Measurements from ENCODE around the gene TGFBR1. TPM values are rescaled to one million over a fixed set of nuclear protein-coding genes. Genes with fewer than 3 reads are reported as not detected.
A peak's percentile ranks its signal among the peaks of the same experiment; 100 is the strongest.

The TGFBR1 gene
- total RNA-seq, 1 donor from 2014 or later, result 38.1 TPM

- Histone ChIP-seq H3K27ac (ENCODE audit: low read depth, low read length) (no peak overlapping the region), H3K4me3 (ENCODE audit: low read length in 3 of 3) (no peak overlapping the region), H3K36me3 (ENCODE audit: control insufficient read depth in 3 of 3, insufficient read depth in 3 of 3, low read length in 3 of 3) (no peaks in the 10 kb centered on the region), H3K9me3 (ENCODE audit: control insufficient read depth in 3 of 3, low read length in 3 of 3) (no peaks in the 10 kb centered on the region), H3K27me3 (ENCODE audit: control insufficient read depth in 3 of 3, insufficient read depth in 3 of 3, low read length in 3 of 3) (peaks cover 0 to 9% (median 4%) of the 10 kb centered on the region in 3 donors), H3K4me1 (ENCODE audit: control insufficient read depth in 3 of 3, insufficient read depth in 3 of 3, low read length in 3 of 3) (no peaks in the 10 kb centered on the region), H3K9ac (ENCODE audit: low read depth in 1 of 3, low read length in 3 of 3) (no peak overlapping the region)
These were observed 68.9 kb downstream of the TGFBR1 start for GRCh38 chr9:99173570-99174504.

GRCh38 chr9:99176527-99177013 is 71.7 kb downstream of the TGFBR1 start:
- no peaks in the 10 kb centered on the region for H3K4me1 ChIP-seq (ENCODE audit: control insufficient read depth in 3 of 3, insufficient read depth in 3 of 3, low read length in 3 of 3)
- H3K9me3 ChIP-seq (ENCODE audit: control insufficient read depth in 3 of 3, low read length in 3 of 3), result no peaks in the 10 kb centered on the region
- no peak overlapping the region for H3K9ac ChIP-seq (ENCODE audit: low read depth in 1 of 3, low read length in 3 of 3)
- H3K36me3 ChIP-seq (ENCODE audit: control insufficient read depth in 3 of 3, insufficient read depth in 3 of 3, low read length in 3 of 3), result no peaks in the 10 kb centered on the region
- no peak overlapping the region for H3K27ac ChIP-seq (ENCODE audit: low read depth, low read length)
- H3K4me3 ChIP-seq (ENCODE audit: low read length in 3 of 3), result no peak overlapping the region
- no peaks in the 10 kb centered on the region for H3K27me3 ChIP-seq (ENCODE audit: control insufficient read depth in 3 of 3, insufficient read depth in 3 of 3, low read length in 3 of 3)

- no peak overlapping the region for H3K4me3 ChIP-seq (ENCODE audit: low read length in 3 of 3)
- H3K27me3 ChIP-seq (ENCODE audit: control insufficient read depth in 3 of 3, insufficient read depth in 3 of 3, low read length in 3 of 3), result no peaks in the 10 kb centered on the region
- H3K9me3 ChIP-seq (ENCODE audit: control insufficient read depth in 3 of 3, low read length in 3 of 3), result no peaks in the 10 kb centered on the region
- no peak overlapping the region for H3K27ac ChIP-seq (ENCODE audit: low read depth, low read length)
- H3K4me1 ChIP-seq (ENCODE audit: control insufficient read depth in 3 of 3, insufficient read depth in 3 of 3, low read length in 3 of 3), result no peaks in the 10 kb centered on the region
- no peak overlapping the region for H3K9ac ChIP-seq (ENCODE audit: low read depth in 1 of 3, low read length in 3 of 3)
- H3K36me3 ChIP-seq (ENCODE audit: control insufficient read depth in 3 of 3, insufficient read depth in 3 of 3, low read length in 3 of 3), result no peaks in the 10 kb centered on the region
These were observed 72.9 kb downstream of the TGFBR1 start for GRCh38 chr9:99177576-99178366.

DNA sequence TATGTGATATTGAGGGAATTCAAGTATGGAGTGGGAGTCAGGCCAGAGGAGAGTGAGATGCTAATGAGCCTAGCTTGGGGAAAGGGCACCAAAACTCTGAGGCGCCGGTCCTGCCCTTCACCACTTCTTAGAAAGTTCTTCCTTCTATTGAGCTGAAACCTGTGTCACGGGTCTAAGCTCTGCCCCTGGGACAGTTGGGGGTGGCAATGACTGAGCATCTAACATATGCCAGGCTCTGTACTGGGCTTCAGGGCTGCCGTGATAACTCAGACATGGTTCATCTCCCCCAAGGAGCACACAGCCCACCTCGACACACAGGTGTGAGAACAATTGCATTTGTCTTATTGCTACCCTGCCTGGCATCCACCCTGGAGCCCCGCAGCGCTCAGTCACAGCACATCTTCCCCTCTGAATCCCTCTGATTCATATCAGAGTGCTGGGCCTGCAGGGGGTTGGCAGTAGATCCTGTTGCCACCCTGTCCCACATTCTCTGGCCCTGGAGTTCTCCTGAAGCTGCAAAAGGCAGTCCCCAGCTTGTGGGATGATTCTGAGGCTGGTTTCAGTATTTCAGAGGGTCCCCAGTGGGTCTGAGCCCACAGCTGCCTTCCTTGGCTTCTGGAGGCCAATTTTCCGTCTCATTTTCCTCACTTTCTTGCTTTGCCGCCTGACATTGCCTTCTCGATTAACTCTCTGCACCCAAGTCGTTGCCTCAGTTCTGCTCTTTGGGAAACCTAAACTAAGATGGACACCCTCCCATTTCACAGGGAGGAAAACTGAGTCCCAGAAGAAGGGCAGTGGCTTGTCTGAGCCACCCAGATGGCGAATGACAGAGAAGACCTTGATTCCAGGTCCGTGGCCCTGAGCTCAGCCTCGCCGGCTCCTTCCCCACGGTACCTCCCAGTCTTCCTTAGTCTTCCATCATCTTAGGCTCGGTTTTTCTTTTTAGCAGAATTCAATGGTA is 74.3 kb downstream of the TGFBR1 start:
- H3K9me3 ChIP-seq (ENCODE audit: control insufficient read depth in 3 of 3, low read length in 3 of 3), result no peaks in the 10 kb centered on the region

DNA sequence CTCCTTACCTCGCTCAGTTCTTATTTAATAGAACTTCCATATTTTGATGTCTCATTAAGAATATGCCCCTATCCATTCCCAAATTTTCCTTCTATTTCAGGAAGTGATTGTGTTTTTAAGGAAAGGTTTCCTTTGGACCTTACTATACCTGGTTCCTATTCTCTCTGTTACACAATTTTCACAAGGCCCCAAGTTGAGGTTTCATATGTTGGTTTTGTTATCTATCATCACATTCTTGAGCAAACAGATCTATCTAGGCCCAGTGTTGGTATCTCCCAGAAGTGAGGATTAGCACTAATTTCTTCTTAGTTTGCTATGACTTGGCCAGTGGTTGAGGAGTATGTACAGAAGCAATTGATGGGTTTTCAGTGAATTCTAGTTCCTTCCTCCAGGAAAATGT is 75.3 kb downstream of the TGFBR1 start:
- Histone ChIP-seq H3K27me3 (ENCODE audit: control insufficient read depth in 3 of 3, insufficient read depth in 3 of 3, low read length in 3 of 3) (no peaks in the 10 kb centered on the region), H3K36me3 (ENCODE audit: control insufficient read depth in 3 of 3, insufficient read depth in 3 of 3, low read length in 3 of 3) (no peaks in the 10 kb centered on the region), H3K4me1 (ENCODE audit: control insufficient read depth in 3 of 3, insufficient read depth in 3 of 3, low read length in 3 of 3) (peaks cover 7 to 8% (median 8%) of the 10 kb centered on the region in 3 donors), H3K9me3 (ENCODE audit: control insufficient read depth in 3 of 3, low read length in 3 of 3) (no peaks in the 10 kb centered on the region), H3K4me3 (ENCODE audit: low read length in 3 of 3) (no peak overlapping the region), H3K27ac (ENCODE audit: low read depth, low read length) (no peak overlapping the region), H3K9ac (ENCODE audit: low read depth in 1 of 3, low read length in 3 of 3) (no peak overlapping the region)

More for the DNA sequence above, 74.3 kb downstream of the TGFBR1 start:
- Histone ChIP-seq H3K4me3 (ENCODE audit: low read length in 3 of 3) (no peak overlapping the region), H3K27me3 (ENCODE audit: control insufficient read depth in 3 of 3, insufficient read depth in 3 of 3, low read length in 3 of 3) (no peaks in the 10 kb centered on the region), H3K9ac (ENCODE audit: low read depth in 1 of 3, low read length in 3 of 3) (no peak overlapping the region), H3K4me1 (ENCODE audit: control insufficient read depth in 3 of 3, insufficient read depth in 3 of 3, low read length in 3 of 3) (no peaks in the 10 kb centered on the region), H3K36me3 (ENCODE audit: control insufficient read depth in 3 of 3, insufficient read depth in 3 of 3, low read length in 3 of 3) (no peaks in the 10 kb centered on the region), H3K27ac (ENCODE audit: low read depth, low read length) (no peak overlapping the region)

DNA sequence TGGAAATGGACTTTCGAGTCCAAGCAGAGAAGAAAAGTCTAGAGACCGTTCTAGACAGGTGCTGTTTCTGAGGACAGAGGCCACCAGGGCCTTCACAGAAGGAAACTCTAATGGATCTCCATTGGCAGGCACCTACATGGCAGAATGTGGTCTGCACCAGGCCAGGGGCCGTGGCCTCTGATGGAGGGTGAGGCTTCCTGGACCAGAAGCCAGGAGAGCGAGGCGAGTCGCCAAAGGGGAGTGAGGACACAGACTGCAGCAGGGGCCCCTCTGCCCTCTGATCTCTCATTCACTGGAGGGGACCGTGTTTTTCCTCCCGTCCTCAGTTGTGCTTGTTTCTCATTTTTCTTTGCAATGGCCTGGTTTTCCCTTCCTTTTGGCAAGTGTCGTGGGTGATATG is 75.7 kb downstream of the TGFBR1 start:
- Histone ChIP-seq H3K27me3 (ENCODE audit: control insufficient read depth in 3 of 3, insufficient read depth in 3 of 3, low read length in 3 of 3) (no peaks in the 10 kb centered on the region), H3K9me3 (ENCODE audit: control insufficient read depth in 3 of 3, low read length in 3 of 3) (no peaks in the 10 kb centered on the region), H3K9ac (ENCODE audit: low read depth in 1 of 3, low read length in 3 of 3) (peak overlapping the region in 1 of 3 donors; percentile 30), H3K4me1 (ENCODE audit: control insufficient read depth in 3 of 3, insufficient read depth in 3 of 3, low read length in 3 of 3) (peaks cover 7 to 9% (median 8%) of the 10 kb centered on the region in 3 donors), H3K4me3 (ENCODE audit: low read length in 3 of 3) (no peak overlapping the region), H3K36me3 (ENCODE audit: control insufficient read depth in 3 of 3, insufficient read depth in 3 of 3, low read length in 3 of 3) (no peaks in the 10 kb centered on the region), H3K27ac (ENCODE audit: low read depth, low read length) (no peak overlapping the region)

GRCh38 chr9:99181206-99181605 is 76.3 kb downstream of the TGFBR1 start:
- Histone ChIP-seq H3K27ac (ENCODE audit: low read depth, low read length) (no peak overlapping the region), H3K4me3 (ENCODE audit: low read length in 3 of 3) (no peak overlapping the region), H3K27me3 (ENCODE audit: control insufficient read depth in 3 of 3, insufficient read depth in 3 of 3, low read length in 3 of 3) (no peaks in the 10 kb centered on the region), H3K4me1 (ENCODE audit: control insufficient read depth in 3 of 3, insufficient read depth in 3 of 3, low read length in 3 of 3) (peaks cover 7 to 9% (median 8%) of the 10 kb centered on the region in 3 donors), H3K9me3 (ENCODE audit: control insufficient read depth in 3 of 3, low read length in 3 of 3) (no peaks in the 10 kb centered on the region), H3K36me3 (ENCODE audit: control insufficient read depth in 3 of 3, insufficient read depth in 3 of 3, low read length in 3 of 3) (no peaks in the 10 kb centered on the region), H3K9ac (ENCODE audit: low read depth in 1 of 3, low read length in 3 of 3) (no peak overlapping the region)

- H3K4me1 ChIP-seq (ENCODE audit: control insufficient read depth in 3 of 3, insufficient read depth in 3 of 3, low read length in 3 of 3), result peaks cover 7 to 9% (median 8%) of the 10 kb centered on the region in 3 donors
- H3K27me3 ChIP-seq (ENCODE audit: control insufficient read depth in 3 of 3, insufficient read depth in 3 of 3, low read length in 3 of 3), result no peaks in the 10 kb centered on the region
- no peak overlapping the region for H3K4me3 ChIP-seq (ENCODE audit: low read length in 3 of 3)
- no peaks in the 10 kb centered on the region for H3K9me3 ChIP-seq (ENCODE audit: control insufficient read depth in 3 of 3, low read length in 3 of 3)
- no peaks in the 10 kb centered on the region for H3K36me3 ChIP-seq (ENCODE audit: control insufficient read depth in 3 of 3, insufficient read depth in 3 of 3, low read length in 3 of 3)
- no peak overlapping the region for H3K9ac ChIP-seq (ENCODE audit: low read depth in 1 of 3, low read length in 3 of 3)
- H3K27ac ChIP-seq (ENCODE audit: low read depth, low read length), result no peak overlapping the region
These were observed 76.7 kb downstream of the TGFBR1 start for GRCh38 chr9:99181621-99182020.

- Histone ChIP-seq H3K27ac (ENCODE audit: low read depth, low read length) (no peak overlapping the region), H3K36me3 (ENCODE audit: control insufficient read depth in 3 of 3, insufficient read depth in 3 of 3, low read length in 3 of 3) (no peaks in the 10 kb centered on the region), H3K9ac (ENCODE audit: low read depth in 1 of 3, low read length in 3 of 3) (no peak overlapping the region), H3K4me3 (ENCODE audit: low read length in 3 of 3) (no peak overlapping the region), H3K4me1 (ENCODE audit: control insufficient read depth in 3 of 3, insufficient read depth in 3 of 3, low read length in 3 of 3) (peaks cover 7 to 9% (median 8%) of the 10 kb centered on the region in 3 donors), H3K27me3 (ENCODE audit: control insufficient read depth in 3 of 3, insufficient read depth in 3 of 3, low read length in 3 of 3) (no peaks in the 10 kb centered on the region), H3K9me3 (ENCODE audit: control insufficient read depth in 3 of 3, low read length in 3 of 3) (no peaks in the 10 kb centered on the region)
These were observed 77.4 kb downstream of the TGFBR1 start for GRCh38 chr9:99182356-99182755.

All from skeletal muscle tissue (tissue), 4 donors.